Hepatocyte (in vitro differentiated cells): Measurements from ENCODE around the gene AMBRA1.

Experiments
- EZH2 ChIP-seq: fragments of 200-600 bp; sonication (generic); IDR thresholded peaks from 2 replicates; pipeline ENCODE4 v1.6.1; 2016; ENCODE audit warnings: antibody characterized with exemption, mild to moderate bottlenecking, borderline replicate concordance
- EZH2phosphoT487 ChIP-seq: fragments of 200-600 bp; sonication (generic); IDR thresholded peaks from one replicate; pipeline ENCODE4 v1.6.1; 2018; ENCODE audit warnings: antibody characterized with exemption, mild to moderate bottlenecking, low read depth, moderate library complexity; ENCODE audit not compliant: unreplicated experiment, severe bottlenecking
- TF ChIP-seq, protein P1 (sequence below): fragments of 200-600 bp; sonication (generic); IDR thresholded peaks from 2 replicates; pipeline ENCODE4 v1.5.1; 2016; ENCODE audit warnings: antibody characterized with exemption, mild to moderate bottlenecking; ENCODE audit not compliant: poor library complexity

DNA sequence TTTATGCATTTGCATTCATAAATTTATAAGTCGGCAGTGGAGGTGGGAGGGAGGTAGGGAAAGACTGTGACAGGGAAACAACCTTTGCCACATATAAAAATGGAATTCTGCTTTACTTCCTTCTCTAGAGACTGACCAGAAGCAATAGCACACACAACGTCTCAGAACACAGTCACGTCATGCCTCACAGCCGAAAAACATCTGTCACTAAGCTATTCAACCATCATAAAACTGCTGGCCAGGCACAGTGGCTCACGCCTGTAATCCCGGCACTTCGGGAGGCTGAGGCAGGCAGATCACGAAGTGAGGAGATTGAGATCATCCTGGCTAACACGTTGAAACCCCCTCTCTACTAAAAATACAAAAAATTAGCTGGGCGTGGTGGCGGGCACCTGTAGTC, 101.3 kb downstream of the AMBRA1 start:
- TF ChIP-seq EZH2 = no peak
- TF ChIP-seq, protein P1, sequence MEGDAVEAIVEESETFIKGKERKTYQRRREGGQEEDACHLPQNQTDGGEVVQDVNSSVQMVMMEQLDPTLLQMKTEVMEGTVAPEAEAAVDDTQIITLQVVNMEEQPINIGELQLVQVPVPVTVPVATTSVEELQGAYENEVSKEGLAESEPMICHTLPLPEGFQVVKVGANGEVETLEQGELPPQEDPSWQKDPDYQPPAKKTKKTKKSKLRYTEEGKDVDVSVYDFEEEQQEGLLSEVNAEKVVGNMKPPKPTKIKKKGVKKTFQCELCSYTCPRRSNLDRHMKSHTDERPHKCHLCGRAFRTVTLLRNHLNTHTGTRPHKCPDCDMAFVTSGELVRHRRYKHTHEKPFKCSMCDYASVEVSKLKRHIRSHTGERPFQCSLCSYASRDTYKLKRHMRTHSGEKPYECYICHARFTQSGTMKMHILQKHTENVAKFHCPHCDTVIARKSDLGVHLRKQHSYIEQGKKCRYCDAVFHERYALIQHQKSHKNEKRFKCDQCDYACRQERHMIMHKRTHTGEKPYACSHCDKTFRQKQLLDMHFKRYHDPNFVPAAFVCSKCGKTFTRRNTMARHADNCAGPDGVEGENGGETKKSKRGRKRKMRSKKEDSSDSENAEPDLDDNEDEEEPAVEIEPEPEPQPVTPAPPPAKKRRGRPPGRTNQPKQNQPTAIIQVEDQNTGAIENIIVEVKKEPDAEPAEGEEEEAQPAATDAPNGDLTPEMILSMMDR = no peak
- TF ChIP-seq EZH2phosphoT487 = no peak
